Caco-2 (cell line): Measurements from ENCODE around the gene RASA4B. TPM values are rescaled to one million over a fixed set of nuclear protein-coding genes. Genes with fewer than 3 reads are reported as not detected.
A peak's percentile ranks its signal among the peaks of the same experiment; 100 is the strongest.
"Not testable (repeated sequence)": the region's sequence is repeated elsewhere in the genome, so short reads cannot be mapped to it uniquely, and the experiment has no call there.

Source experiments
- BruUV-seq: library from RNA; stranded (reverse); fragments of 400-500 nt; replicated peaks from 2 replicates; lab custom pipeline; 2021; lab: Mats Ljungman, UMichigan
- CTCF ChIA-PET: fragments of 300-600 bp; sonication (Branson Sonifier 250); formaldehyde crosslinking; loops from one replicate; lab custom pipeline; 2022; ENCODE audit warnings: antibody characterized with exemption; lab: Charles Lee
- POLR2A ChIA-PET: fragments of 300-600 bp; sonication (Branson Sonifier 250); formaldehyde crosslinking; loops from one replicate; lab custom pipeline; 2022; ENCODE audit warnings: antibody characterized with exemption; lab: Charles Lee
- DNase-seq, 2 experiments: peaks; one replicate each; pipeline versions ENCODE4 v3.0.0 to v3.0.0-alpha.2; 2020 to 2022
- H3K27me3 ChIP-seq: replicated peaks from 2 replicates; pipeline ENCODE4 v1.6.0; 2011; ENCODE audit warnings: low read length; ENCODE audit not compliant: control insufficient read depth, insufficient read depth
- H3K36me3 ChIP-seq: 2 replicates; pipeline ENCODE4 v1.5.1; 2011; ENCODE audit warnings: low read length; ENCODE audit not compliant: control insufficient read depth, insufficient read depth
- H3K4me1 ChIP-seq: fragments of 250-450 bp; sonication (Bioruptor Pico); 2 replicates; pipeline ENCODE4 v1.5.1; 2020; ENCODE audit warnings: mild to moderate bottlenecking
- H3K4me3 ChIP-seq: 2 replicates; pipeline ENCODE4 v1.5.1; 2011; ENCODE audit warnings: low read depth, mild to moderate bottlenecking, control low read depth, low read length
- H3K9me3 ChIP-seq: fragments of 250-450 bp; sonication (Bioruptor Pico); 2 replicates; pipeline ENCODE4 v1.5.1; 2020; ENCODE audit warnings: mild to moderate bottlenecking, moderate library complexity
- H3K27ac Mint-ChIP-seq: one replicate; pipeline ENCODE4 v1.8.0; 2022; ENCODE audit warnings: mixed read lengths; ENCODE audit not compliant: unreplicated experiment
- H3K27me3 Mint-ChIP-seq: one replicate; pipeline ENCODE4 v1.8.0; 2022; ENCODE audit warnings: mixed read lengths; ENCODE audit not compliant: insufficient read depth, unreplicated experiment
- H3K36me3 Mint-ChIP-seq: one replicate; pipeline ENCODE4 v1.8.0; 2022; ENCODE audit warnings: mild to moderate bottlenecking, mixed read lengths; ENCODE audit not compliant: insufficient read depth, unreplicated experiment
- H3K4me1 Mint-ChIP-seq: one replicate; pipeline ENCODE4 v1.8.0; 2022; ENCODE audit warnings: low read depth, mixed read lengths; ENCODE audit not compliant: unreplicated experiment
- H3K4me3 Mint-ChIP-seq: one replicate; pipeline ENCODE4 v1.8.0; 2022; ENCODE audit warnings: mild to moderate bottlenecking, moderate library complexity, mixed read lengths; ENCODE audit not compliant: unreplicated experiment
- H3K9me3 Mint-ChIP-seq: one replicate; pipeline ENCODE4 v1.8.0; 2022; ENCODE audit warnings: mixed read lengths; ENCODE audit not compliant: unreplicated experiment
- intact Hi-C: fragments of 100-400 bp; cut with micrococcal nuclease; formaldehyde crosslinking; loops from one replicate; pipeline ENCODE4 v1.10.0; 2022; ENCODE audit not compliant: unreplicated experiment
- total RNA-seq: library from RNA; stranded (reverse); gene quantifications from 2 replicates; pipeline ENCODE4 v1.2.3, GENCODE V29; 2022

Gene RASA4B
- total RNA-seq, 1 experiment from 2014 or later = 3.2 TPM

- BruUV-seq, H3K4me1 ChIP-seq, H3K27me3 Mint-ChIP-seq, H3K27me3 ChIP-seq, H3K4me3 Mint-ChIP-seq, H3K27ac Mint-ChIP-seq, H3K9me3 ChIP-seq, intact Hi-C loops, H3K4me3 ChIP-seq, H3K36me3 ChIP-seq, H3K4me1 Mint-ChIP-seq, POLR2A ChIA-PET, DNase-seq, CTCF ChIA-PET, H3K9me3 Mint-ChIP-seq, H3K36me3 Mint-ChIP-seq: not testable (repeated sequence)
Observed at GRCh38 chr7:102497308-102497707, 20.3 kb downstream of the RASA4B start.

GRCh38 chr7:102496861-102497260 is 20.7 kb downstream of the RASA4B start:
- H3K27me3 Mint-ChIP-seq, H3K4me3 Mint-ChIP-seq, BruUV-seq, POLR2A ChIA-PET, H3K4me3 ChIP-seq, DNase-seq, H3K36me3 ChIP-seq, H3K4me1 Mint-ChIP-seq, intact Hi-C loops, H3K36me3 Mint-ChIP-seq, H3K4me1 ChIP-seq, H3K9me3 ChIP-seq, H3K9me3 Mint-ChIP-seq, CTCF ChIA-PET, H3K27me3 ChIP-seq, H3K27ac Mint-ChIP-seq: not testable (repeated sequence)

- BruUV-seq, H3K4me1 ChIP-seq, H3K36me3 ChIP-seq, H3K27ac Mint-ChIP-seq, H3K4me3 ChIP-seq, intact Hi-C loops, H3K27me3 ChIP-seq, H3K9me3 ChIP-seq, H3K27me3 Mint-ChIP-seq, H3K4me1 Mint-ChIP-seq, H3K36me3 Mint-ChIP-seq, POLR2A ChIA-PET, H3K4me3 Mint-ChIP-seq, DNase-seq, H3K9me3 Mint-ChIP-seq, CTCF ChIA-PET: not testable (repeated sequence)
Observed at GRCh38 chr7:102494473-102495149, 23.0 kb downstream of the RASA4B start.

GRCh38 chr7:102494026-102494425 is 23.6 kb downstream of the RASA4B start:
- DNase-seq = peak in 1 of 2 experiments; percentile 4
- POLR2A ChIA-PET, BruUV-seq, H3K4me3 ChIP-seq, H3K27me3 Mint-ChIP-seq, H3K36me3 Mint-ChIP-seq, H3K4me1 ChIP-seq, H3K27me3 ChIP-seq, H3K4me1 Mint-ChIP-seq, CTCF ChIA-PET, H3K27ac Mint-ChIP-seq, H3K4me3 Mint-ChIP-seq, H3K36me3 ChIP-seq, H3K9me3 ChIP-seq, intact Hi-C loops, H3K9me3 Mint-ChIP-seq: not testable (repeated sequence)

GRCh38 chr7:102493220-102493935 is 24.2 kb downstream of the RASA4B start:
- BruUV-seq, H3K36me3 Mint-ChIP-seq, H3K36me3 ChIP-seq, H3K9me3 Mint-ChIP-seq, H3K4me1 ChIP-seq, H3K4me3 ChIP-seq, H3K4me3 Mint-ChIP-seq, intact Hi-C loops, POLR2A ChIA-PET, H3K27me3 Mint-ChIP-seq, DNase-seq, H3K27ac Mint-ChIP-seq, CTCF ChIA-PET, H3K27me3 ChIP-seq, H3K4me1 Mint-ChIP-seq, H3K9me3 ChIP-seq: not testable (repeated sequence)

GRCh38 chr7:102490529-102491075 is 27.0 kb downstream of the RASA4B start:
- H3K4me1 ChIP-seq, intact Hi-C loops, H3K9me3 ChIP-seq, H3K36me3 Mint-ChIP-seq, H3K27me3 ChIP-seq, H3K4me1 Mint-ChIP-seq, H3K27ac Mint-ChIP-seq, CTCF ChIA-PET, BruUV-seq, POLR2A ChIA-PET, H3K27me3 Mint-ChIP-seq, H3K36me3 ChIP-seq, H3K9me3 Mint-ChIP-seq, H3K4me3 Mint-ChIP-seq, H3K4me3 ChIP-seq: not testable (repeated sequence)
- peak; percentile 71 to 78 for DNase-seq

GRCh38 chr7:102484317-102484716 is 33.3 kb downstream of the RASA4B start:
- H3K36me3 Mint-ChIP-seq, POLR2A ChIA-PET, DNase-seq, intact Hi-C loops, H3K4me1 Mint-ChIP-seq, H3K27me3 ChIP-seq, H3K36me3 ChIP-seq, H3K9me3 ChIP-seq, H3K4me1 ChIP-seq, CTCF ChIA-PET, H3K4me3 ChIP-seq, H3K27ac Mint-ChIP-seq, H3K27me3 Mint-ChIP-seq, H3K9me3 Mint-ChIP-seq, BruUV-seq, H3K4me3 Mint-ChIP-seq: not testable (repeated sequence)
